HUES6 (cell line): ENCODE results near the gene ZMIZ1.

Source experiments
- H3K27ac ChIP-seq: 2 replicates; pipeline ENCODE4 v1.7.0; 2013; ENCODE audit warnings: low read depth, mild to moderate bottlenecking, low read length, inconsistent platforms
- H3K27me3 ChIP-seq: 2 replicates; pipeline ENCODE4 v1.6.1; 2013; ENCODE audit warnings: low read length; ENCODE audit not compliant: control insufficient read depth, insufficient read depth
- H3K36me3 ChIP-seq: 2 replicates; pipeline ENCODE4 v1.6.1; 2013; ENCODE audit warnings: low read length; ENCODE audit not compliant: control insufficient read depth, insufficient read depth
- H3K4me1 ChIP-seq: 2 replicates; pipeline ENCODE4 v1.6.1; 2013; ENCODE audit warnings: low read length; ENCODE audit not compliant: control insufficient read depth, insufficient read depth
- H3K4me3 ChIP-seq: 2 replicates; pipeline ENCODE4 v1.5.1; 2013; ENCODE audit warnings: low read depth, low read length
- H3K9ac ChIP-seq: one replicate; pipeline ENCODE4 v1.6.1; 2013; ENCODE audit warnings: mild to moderate bottlenecking, low read length
- H3K9me3 ChIP-seq: 2 replicates; pipeline ENCODE4 v1.6.1; 2013; ENCODE audit warnings: low read depth, low read length; ENCODE audit not compliant: control insufficient read depth, insufficient read depth

The ZMIZ1 gene

GRCh38 chr10:79070081-79070605, 1.4 kb downstream of the ZMIZ1 start:
- H3K4me3 ChIP-seq = peak overlapping the region; percentile 93
- peak overlapping the region; percentile 92 for H3K9ac ChIP-seq
- H3K4me1 ChIP-seq = peaks cover 51% of the 10 kb centered on the region

DNA sequence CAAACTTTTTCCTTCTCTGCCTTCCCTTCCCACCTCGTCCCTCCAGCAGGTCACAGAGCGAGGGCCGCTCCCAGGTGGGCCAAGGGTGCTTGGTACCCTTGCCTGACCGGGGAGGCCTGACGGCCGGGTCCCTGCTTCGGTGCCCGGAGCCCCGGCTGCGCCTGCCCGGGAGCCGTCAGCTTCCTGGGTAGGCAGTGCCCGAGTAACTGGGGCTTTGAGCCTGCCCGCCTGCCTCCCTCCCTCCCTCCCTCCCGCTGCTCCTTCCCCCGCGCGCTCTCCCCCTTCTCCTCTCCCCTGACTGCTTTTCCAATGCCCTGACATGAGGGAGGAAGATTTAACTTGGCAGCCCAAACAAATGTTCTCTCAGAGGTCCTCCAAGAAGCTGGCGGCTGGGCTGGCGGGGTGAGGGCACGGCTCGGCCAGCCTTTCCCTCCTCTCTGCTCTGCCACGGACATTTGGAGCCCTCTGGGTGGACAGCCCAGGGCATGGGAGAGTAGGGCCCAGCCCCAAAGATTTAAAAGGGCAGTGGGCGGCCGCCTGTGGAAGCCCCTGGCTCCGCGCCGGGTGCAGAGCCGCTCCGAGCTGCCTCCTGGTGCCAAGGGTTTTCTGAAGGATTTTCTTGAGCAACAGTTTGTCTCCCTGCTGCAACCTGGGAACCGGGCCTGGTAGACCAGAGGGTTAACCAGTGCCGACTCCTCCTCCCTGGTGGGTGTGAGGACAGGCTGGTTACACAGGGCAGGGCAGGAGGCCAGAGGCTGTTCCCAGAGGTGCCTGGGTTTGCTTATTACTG, 2.0 kb downstream of the ZMIZ1 start:
- no peaks in the 10 kb centered on the region for H3K27me3 ChIP-seq
- peak overlapping the region; percentile 87 for H3K9ac ChIP-seq
- peak overlapping the region; percentile 67; the same call in 1 of the 2 replicates for H3K27ac ChIP-seq
- H3K4me3 ChIP-seq = peak overlapping the region; percentile 93
- no peaks in the 10 kb centered on the region for H3K36me3 ChIP-seq
- H3K9me3 ChIP-seq = no peaks in the 10 kb centered on the region
- H3K4me1 ChIP-seq = peaks cover 52% of the 10 kb centered on the region

More at GRCh38 chr10:79070081-79070605, 1.4 kb downstream of the ZMIZ1 start:
- no peaks in the 10 kb centered on the region for H3K27me3 ChIP-seq
- H3K36me3 ChIP-seq = no peaks in the 10 kb centered on the region
- no peaks in the 10 kb centered on the region for H3K9me3 ChIP-seq
- no peak overlapping the region for H3K27ac ChIP-seq

DNA sequence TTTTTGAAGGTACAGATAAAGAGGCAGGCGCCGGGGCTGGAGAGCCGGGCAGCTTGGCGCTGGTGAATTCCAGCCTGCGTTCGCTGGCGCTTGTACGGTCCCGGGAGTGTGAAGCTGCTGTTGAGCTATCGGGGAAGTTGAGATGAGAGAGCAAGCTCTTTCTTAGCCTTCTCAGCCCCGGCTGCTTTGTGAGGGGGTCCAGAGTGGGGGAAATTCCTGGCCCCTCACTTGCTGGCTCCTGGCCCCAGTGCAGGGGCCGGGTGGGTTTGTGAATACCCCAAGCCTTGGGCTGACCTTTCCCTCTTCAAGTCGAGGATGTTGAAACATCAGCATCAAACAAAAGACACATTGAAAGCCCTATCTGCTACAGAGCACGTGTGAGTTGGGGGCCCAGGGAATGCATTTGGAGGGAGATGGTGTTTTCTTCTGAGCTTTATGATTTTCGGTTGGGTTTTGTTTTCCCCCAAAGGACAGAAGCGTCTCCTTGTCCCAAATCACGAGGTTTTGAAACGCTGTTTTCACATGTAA, 2.7 kb downstream of the ZMIZ1 start:
- Histone ChIP-seq H3K27me3 (no peaks in the 10 kb centered on the region), H3K4me1 (peaks cover 52% of the 10 kb centered on the region), H3K27ac (peak overlapping the region; percentile 67; the same call in 1 of the 2 replicates), H3K9ac (peak overlapping the region; percentile 87), H3K36me3 (no peaks in the 10 kb centered on the region), H3K9me3 (no peaks in the 10 kb centered on the region), H3K4me3 (peak overlapping the region; percentile 93)

GRCh38 chr10:79072041-79072441, 3.3 kb downstream of the ZMIZ1 start:
- H3K36me3 ChIP-seq = no peaks in the 10 kb centered on the region
- peak overlapping the region; percentile 58 for H3K9ac ChIP-seq
- H3K9me3 ChIP-seq = no peaks in the 10 kb centered on the region
- H3K27ac ChIP-seq = 0 out of 2 replicates have a peak overlapping the region, but pooled peaks have one; percentile 11
- peak overlapping the region; percentile 93 for H3K4me3 ChIP-seq
- peaks cover 55% of the 10 kb centered on the region for H3K4me1 ChIP-seq
- no peaks in the 10 kb centered on the region for H3K27me3 ChIP-seq

- peaks cover 62% of the 10 kb centered on the region for H3K4me1 ChIP-seq
- no peaks in the 10 kb centered on the region for H3K27me3 ChIP-seq
- H3K36me3 ChIP-seq = no peaks in the 10 kb centered on the region
- no peaks in the 10 kb centered on the region for H3K9me3 ChIP-seq
- H3K4me3 ChIP-seq = no peak overlapping the region
- no peak overlapping the region for H3K27ac ChIP-seq
- H3K9ac ChIP-seq = no peak overlapping the region
These were observed 4.4 kb downstream of the ZMIZ1 start for GRCh38 chr10:79072994-79073645.

- H3K4me3 ChIP-seq = no peak overlapping the region
- peaks cover 70% of the 10 kb centered on the region for H3K4me1 ChIP-seq
- H3K36me3 ChIP-seq = no peaks in the 10 kb centered on the region
These were observed 5.1 kb downstream of the ZMIZ1 start for GRCh38 chr10:79073784-79074432.

GRCh38 chr10:79074732-79075131, 6.0 kb downstream of the ZMIZ1 start:
- peaks cover 78% of the 10 kb centered on the region for H3K4me1 ChIP-seq
- peak overlapping the region; percentile 5 for H3K9ac ChIP-seq
- H3K9me3 ChIP-seq = no peaks in the 10 kb centered on the region
- no peaks in the 10 kb centered on the region for H3K36me3 ChIP-seq
- H3K4me3 ChIP-seq = no peak overlapping the region
- no peak overlapping the region for H3K27ac ChIP-seq
- no peaks in the 10 kb centered on the region for H3K27me3 ChIP-seq

More at GRCh38 chr10:79073784-79074432, 5.1 kb downstream of the ZMIZ1 start:
- no peak overlapping the region for H3K9ac ChIP-seq
- H3K27ac ChIP-seq = no peak overlapping the region
- no peaks in the 10 kb centered on the region for H3K9me3 ChIP-seq
- no peaks in the 10 kb centered on the region for H3K27me3 ChIP-seq

- peaks cover 83% of the 10 kb centered on the region for H3K4me1 ChIP-seq
- H3K27me3 ChIP-seq = no peaks in the 10 kb centered on the region
- no peaks in the 10 kb centered on the region for H3K9me3 ChIP-seq
- no peak overlapping the region for H3K9ac ChIP-seq
- no peak overlapping the region for H3K27ac ChIP-seq
- H3K4me3 ChIP-seq = no peak overlapping the region
- no peaks in the 10 kb centered on the region for H3K36me3 ChIP-seq
These were observed 6.7 kb downstream of the ZMIZ1 start for GRCh38 chr10:79075418-79075817.

DNA sequence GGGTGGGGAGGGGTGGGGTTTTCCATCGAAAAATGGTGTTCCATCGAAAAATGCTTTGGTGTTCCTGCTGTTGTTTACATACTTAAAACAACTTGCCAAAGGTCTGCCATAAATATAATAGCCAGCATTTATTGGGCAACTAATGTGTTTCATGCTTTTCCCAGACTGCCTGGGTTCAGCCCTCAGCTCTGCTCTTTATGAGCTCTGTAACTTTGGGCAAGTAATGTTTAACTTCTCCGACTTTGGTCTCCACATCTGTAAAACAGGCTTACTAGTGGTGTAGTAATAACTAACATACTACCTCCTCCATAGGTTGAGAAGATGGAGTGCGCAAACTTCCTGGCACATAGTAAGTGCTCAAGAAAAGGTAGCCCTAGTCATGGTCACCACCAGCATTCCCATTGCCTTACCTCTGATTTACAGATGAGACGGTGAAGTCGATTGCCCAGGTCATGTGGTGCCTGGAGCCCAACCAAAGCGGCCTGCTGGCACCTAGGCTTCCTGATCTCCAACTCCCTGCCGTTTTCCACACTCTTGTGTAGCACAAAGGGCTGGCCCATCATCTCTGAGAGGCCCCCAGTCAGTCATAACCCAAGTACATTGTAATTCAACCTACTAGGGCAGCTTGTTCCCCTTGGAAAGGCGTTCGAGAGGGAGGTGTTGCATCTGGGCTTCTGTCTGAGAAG, 8.9 kb downstream of the ZMIZ1 start:
- H3K9me3 ChIP-seq = no peaks in the 10 kb centered on the region
- no peak overlapping the region for H3K9ac ChIP-seq
- no peaks in the 10 kb centered on the region for H3K27me3 ChIP-seq
- H3K4me1 ChIP-seq = peaks cover 84% of the 10 kb centered on the region
- no peaks in the 10 kb centered on the region for H3K36me3 ChIP-seq
- H3K27ac ChIP-seq = no peak overlapping the region
- H3K4me3 ChIP-seq = no peak overlapping the region

DNA sequence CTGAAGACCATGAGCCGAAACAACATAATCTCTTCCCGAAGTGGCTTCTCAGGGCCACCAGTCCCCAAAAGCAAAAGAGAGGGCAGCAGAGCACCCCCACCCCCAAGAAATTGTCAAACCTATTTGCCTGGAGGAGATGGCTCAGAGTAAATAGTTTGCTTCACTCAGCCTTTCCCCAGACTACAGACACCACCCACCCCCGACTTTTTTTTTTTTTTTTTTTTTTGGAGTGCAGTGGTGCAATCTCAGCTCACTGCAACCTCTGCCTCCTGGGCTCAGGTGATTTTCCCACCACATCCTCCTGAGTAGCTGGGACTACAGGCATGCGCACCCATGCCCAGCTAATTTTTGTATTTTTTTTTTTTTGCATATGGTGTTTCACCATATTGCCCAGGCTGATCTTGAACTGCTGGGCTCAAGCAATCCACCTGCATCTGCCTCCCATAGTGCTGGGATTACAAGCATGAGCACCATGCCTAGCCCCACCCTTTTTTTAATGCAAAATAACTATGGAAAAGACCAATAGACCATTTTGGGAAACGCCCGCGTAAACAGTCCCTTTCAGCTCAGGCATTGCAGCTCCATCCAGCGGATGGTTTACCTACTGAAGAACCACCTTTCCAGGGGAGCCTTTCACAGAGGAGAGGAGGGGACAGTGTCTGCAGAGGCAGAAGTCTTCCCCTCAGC, 9.7 kb downstream of the ZMIZ1 start:
- H3K27ac ChIP-seq = no peak overlapping the region
- no peaks in the 10 kb centered on the region for H3K36me3 ChIP-seq
- H3K27me3 ChIP-seq = no peaks in the 10 kb centered on the region
- H3K4me3 ChIP-seq = no peak overlapping the region
- peaks cover 78% of the 10 kb centered on the region for H3K4me1 ChIP-seq
- H3K9ac ChIP-seq = no peak overlapping the region
- no peaks in the 10 kb centered on the region for H3K9me3 ChIP-seq
